Peyer's patch (tissue), 4 donors: Measurements from ENCODE around the gene PLA2G4E.

ENCODE experiments used
- POLR2A ChIP-seq, 2 donors: fragments of 450-650 bp; IDR thresholded peaks; one replicate each; pipeline ENCODE4 v1.5.1; 2017; ENCODE audit warnings: antibody characterized with exemption in 2 of 2, mild to moderate bottlenecking in 2 of 2, moderate library complexity in 2 of 2
- TF ChIP-seq, protein P1 (sequence below), 6 experiments: fragments of 450-650 bp in 4 of 6; fragments of 200-600 bp in 2 of 6; sonication (generic) in 1 of 6; IDR thresholded peaks; one replicate each; pipeline ENCODE4 v1.5.1; 2017 to 2019; ENCODE audit warnings: antibody characterized with exemption in 6 of 6, mild to moderate bottlenecking in 3 of 6, moderate library complexity in 1 of 6

DNA sequence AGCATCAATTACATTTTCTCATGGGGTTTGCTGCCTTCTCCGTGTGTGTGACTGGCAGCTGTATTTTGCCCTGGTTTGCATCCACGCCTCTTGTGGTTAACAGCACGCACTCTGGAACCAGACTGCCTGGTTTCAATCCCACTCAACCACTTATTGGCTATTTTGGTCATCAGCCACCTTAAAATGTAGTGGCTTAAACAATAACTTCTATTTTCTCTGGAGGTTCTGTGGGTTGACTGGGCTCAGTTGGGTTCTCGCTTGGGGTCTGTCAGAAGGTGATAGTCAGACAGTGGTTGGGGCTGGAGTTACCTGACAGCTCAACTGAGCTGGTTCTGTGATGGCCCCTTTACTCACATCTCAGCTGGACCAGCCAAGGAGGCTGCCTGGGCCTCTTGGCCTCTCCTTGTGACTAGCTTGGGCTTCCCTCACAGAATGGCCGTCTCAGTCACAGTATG, 85.2 kb downstream of the PLA2G4E start:
- TF ChIP-seq, protein P1, sequence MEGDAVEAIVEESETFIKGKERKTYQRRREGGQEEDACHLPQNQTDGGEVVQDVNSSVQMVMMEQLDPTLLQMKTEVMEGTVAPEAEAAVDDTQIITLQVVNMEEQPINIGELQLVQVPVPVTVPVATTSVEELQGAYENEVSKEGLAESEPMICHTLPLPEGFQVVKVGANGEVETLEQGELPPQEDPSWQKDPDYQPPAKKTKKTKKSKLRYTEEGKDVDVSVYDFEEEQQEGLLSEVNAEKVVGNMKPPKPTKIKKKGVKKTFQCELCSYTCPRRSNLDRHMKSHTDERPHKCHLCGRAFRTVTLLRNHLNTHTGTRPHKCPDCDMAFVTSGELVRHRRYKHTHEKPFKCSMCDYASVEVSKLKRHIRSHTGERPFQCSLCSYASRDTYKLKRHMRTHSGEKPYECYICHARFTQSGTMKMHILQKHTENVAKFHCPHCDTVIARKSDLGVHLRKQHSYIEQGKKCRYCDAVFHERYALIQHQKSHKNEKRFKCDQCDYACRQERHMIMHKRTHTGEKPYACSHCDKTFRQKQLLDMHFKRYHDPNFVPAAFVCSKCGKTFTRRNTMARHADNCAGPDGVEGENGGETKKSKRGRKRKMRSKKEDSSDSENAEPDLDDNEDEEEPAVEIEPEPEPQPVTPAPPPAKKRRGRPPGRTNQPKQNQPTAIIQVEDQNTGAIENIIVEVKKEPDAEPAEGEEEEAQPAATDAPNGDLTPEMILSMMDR (IDR thresholded peaks at IDR 0.05): no peak
- no peak for TF ChIP-seq POLR2A (IDR thresholded peaks at IDR 0.05)
